SK-N-SH treated with all-trans-retinoic acid at 6 μM for 48 hours (cell line): ENCODE measurements around the gene PRKAB1.
"Not testable (repeated sequence)": the region's sequence is repeated elsewhere in the genome, so short reads cannot be mapped to it uniquely, and the experiment has no call there.

ENCODE experiments used
- ATAC-seq: fragments of 200-7000 bp; cut with Tn5 transposase; 3 replicates; pipeline ENCODE4 v1.9.1; 2020; ENCODE audit warnings: mild to moderate bottlenecking, moderate library complexity
- BACH2 ChIP-seq: fragments of 250-450 bp; sonication (Bioruptor Pico); IDR thresholded peaks from 2 replicates; pipeline ENCODE4 v1.9.0; 2021; ENCODE audit warnings: mild to moderate bottlenecking, borderline replicate concordance
- CREB5 ChIP-seq: fragments of 250-450 bp; sonication (Bioruptor Pico); IDR thresholded peaks from 2 replicates; pipeline ENCODE4 v1.5.1; 2020; ENCODE audit warnings: low read depth, mild to moderate bottlenecking, moderate library complexity
- CSDC2 ChIP-seq: fragments of 250-450 bp; sonication (Bioruptor Pico); IDR thresholded peaks from 2 replicates; pipeline ENCODE4 v1.5.0; 2020; ENCODE audit warnings: mild to moderate bottlenecking, moderate library complexity
- CSRNP3 ChIP-seq: fragments of 250-450 bp; sonication (Bioruptor Pico); IDR thresholded peaks from 2 replicates; pipeline ENCODE4 v1.5.1; 2021; ENCODE audit warnings: mild to moderate bottlenecking, moderate library complexity
- ESRRG ChIP-seq: fragments of 250-450 bp; sonication (Bioruptor Pico); IDR thresholded peaks from 2 replicates; pipeline ENCODE4 v1.6.1; 2021; ENCODE audit warnings: mild to moderate bottlenecking
- GLIS3 ChIP-seq: fragments of 250-450 bp; sonication (Bioruptor Pico); IDR thresholded peaks from 2 replicates; pipeline ENCODE4 v1.5.0; 2020; ENCODE audit warnings: mild to moderate bottlenecking, moderate library complexity
- ISL1 ChIP-seq: fragments of 250-450 bp; sonication (Bioruptor Pico); IDR thresholded peaks from 2 replicates; pipeline ENCODE4 v2.1.2; 2022; ENCODE audit warnings: mild to moderate bottlenecking, moderate library complexity
- OSR1 ChIP-seq: fragments of 250-450 bp; sonication (Bioruptor Pico); IDR thresholded peaks from 2 replicates; pipeline ENCODE4 v1.8.0; 2022; ENCODE audit warnings: moderate library complexity, mild to moderate bottlenecking, inconsistent platforms
- POU6F1 ChIP-seq: fragments of 250-450 bp; sonication (Bioruptor Pico); IDR thresholded peaks from 2 replicates; pipeline ENCODE4 v1.8.0; 2021; ENCODE audit warnings: low read depth, mild to moderate bottlenecking, moderate library complexity, borderline replicate concordance
- PPARA ChIP-seq: fragments of 250-450 bp; sonication (Bioruptor Pico); IDR thresholded peaks from 2 replicates; pipeline ENCODE4 v1.5.0; 2020; ENCODE audit warnings: mild to moderate bottlenecking, borderline replicate concordance
- RARB ChIP-seq: fragments of 250-450 bp; sonication (Bioruptor Pico); IDR thresholded peaks from 2 replicates; pipeline ENCODE4 v1.8.0; 2021; ENCODE audit warnings: mild to moderate bottlenecking, moderate library complexity
- SNAI2 ChIP-seq: fragments of 250-450 bp; sonication (Bioruptor Pico); IDR thresholded peaks from 2 replicates; pipeline ENCODE4 v1.5.0; 2020; ENCODE audit warnings: mild to moderate bottlenecking, moderate library complexity
- TCF4 ChIP-seq: fragments of 250-450 bp; sonication (Bioruptor Pico); IDR thresholded peaks from 2 replicates; pipeline ENCODE4 v1.8.0; 2021; ENCODE audit warnings: mild to moderate bottlenecking, moderate library complexity, borderline replicate concordance
- TOX ChIP-seq: fragments of 250-450 bp; sonication (Bioruptor Pico); IDR thresholded peaks from 2 replicates; pipeline ENCODE4 v1.8.0; 2021; ENCODE audit warnings: mild to moderate bottlenecking, moderate library complexity, borderline replicate concordance
- TSHZ2 ChIP-seq: fragments of 250-450 bp; sonication (Bioruptor Pico); IDR thresholded peaks from 2 replicates; pipeline ENCODE4 v1.5.0; 2020; ENCODE audit warnings: mild to moderate bottlenecking, moderate library complexity
- ZC3H10 ChIP-seq: fragments of 250-450 bp; sonication (Bioruptor Pico); IDR thresholded peaks from 2 replicates; pipeline ENCODE4 v1.5.1; 2021; ENCODE audit warnings: mild to moderate bottlenecking, moderate library complexity
- ZNF70 ChIP-seq: fragments of 450-650 bp; formaldehyde crosslinking; IDR thresholded peaks from 2 replicates; pipeline ENCODE4 v1.5.0; 2020; ENCODE audit warnings: mild to moderate bottlenecking, moderate library complexity
- ZNF8 ChIP-seq: fragments of 450-650 bp; formaldehyde crosslinking; IDR thresholded peaks from 2 replicates; pipeline ENCODE4 v1.5.0; 2020; ENCODE audit warnings: mild to moderate bottlenecking, moderate library complexity

Gene PRKAB1

GRCh38 chr12:119645535-119646059, 22.3 kb upstream of the PRKAB1 start (continued):
- no peak for TF ChIP-seq TSHZ2 (CRISPR knock-in tag)
- no peak for TF ChIP-seq PPARA (CRISPR knock-in tag)

- peak; percentile 60; the same call in 2 of the 3 replicates for ATAC-seq
- TF ChIP-seq CSRNP3 (CRISPR knock-in tag) (no peak), GLIS3 (CRISPR knock-in tag) (no peak), TSHZ2 (CRISPR knock-in tag) (no peak), CSDC2 (CRISPR knock-in tag) (no peak), ISL1 (CRISPR knock-in tag) (no peak), ZC3H10 (no peak), RARB (CRISPR knock-in tag) (no peak), TCF4 (CRISPR knock-in tag) (no peak), CREB5 (CRISPR knock-in tag) (no peak), ZNF70 (CRISPR knock-in tag) (no peak), SNAI2 (no peak), OSR1 (CRISPR knock-in tag) (no peak), POU6F1 (no peak), ESRRG (CRISPR knock-in tag) (no peak), BACH2 (no peak)
Observed at GRCh38 chr12:119649202-119649808, 18.6 kb upstream of the PRKAB1 start.

GRCh38 chr12:119652665-119653064, 15.3 kb upstream of the PRKAB1 start:
- no peak for ATAC-seq
- TF ChIP-seq GLIS3 (CRISPR knock-in tag) (no peak), TCF4 (CRISPR knock-in tag) (no peak), ISL1 (CRISPR knock-in tag) (no peak), CREB5 (CRISPR knock-in tag) (no peak), TOX (CRISPR knock-in tag) (no peak), ZNF8 (CRISPR knock-in tag) (no peak), OSR1 (CRISPR knock-in tag) (no peak), CSRNP3 (CRISPR knock-in tag) (no peak), ESRRG (CRISPR knock-in tag) (no peak)

GRCh38 chr12:119657001-119657400, 10.9 kb upstream of the PRKAB1 start:
- not testable (repeated sequence) for ATAC-seq

- ATAC-seq = not testable (repeated sequence)
Observed at GRCh38 chr12:119658166-119658565, 9.8 kb upstream of the PRKAB1 start.
